ENCODE data around the gene FAM131A.

The FAM131A gene

DNA sequence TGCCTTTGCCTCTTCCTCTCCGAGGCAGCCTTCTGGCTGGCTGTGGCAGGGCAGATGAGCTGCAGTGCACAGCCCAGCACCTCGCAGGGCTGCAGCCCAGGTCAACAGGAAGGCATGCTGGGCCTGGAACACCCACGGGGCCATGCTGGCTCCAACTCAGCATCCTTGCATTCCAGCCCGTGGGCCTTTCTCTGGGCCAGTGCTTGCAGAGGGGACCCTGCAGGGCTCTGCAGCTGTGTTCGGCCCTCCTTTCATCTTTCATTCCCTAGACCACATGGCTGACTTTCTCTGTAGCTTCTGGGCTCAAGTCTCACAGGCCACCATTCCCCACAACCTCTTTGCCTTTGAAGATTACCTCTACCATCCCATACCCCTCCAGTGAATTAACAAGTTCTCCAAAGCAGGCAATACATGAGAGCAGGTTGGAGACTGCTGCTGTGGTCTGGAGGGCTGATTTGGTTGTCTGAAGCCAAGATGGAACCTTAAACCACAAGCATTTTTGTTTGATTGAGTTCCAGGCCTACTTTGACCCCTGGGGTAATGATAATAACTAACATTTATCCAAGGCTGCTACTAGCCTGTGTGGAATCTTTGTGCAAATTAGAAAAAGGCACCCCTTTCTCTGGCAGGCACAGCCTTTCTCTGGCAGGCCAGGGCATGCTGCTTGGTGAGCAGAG lies 5.9 kb downstream of the FAM131A start:
- no peak for DNase-seq

DNA sequence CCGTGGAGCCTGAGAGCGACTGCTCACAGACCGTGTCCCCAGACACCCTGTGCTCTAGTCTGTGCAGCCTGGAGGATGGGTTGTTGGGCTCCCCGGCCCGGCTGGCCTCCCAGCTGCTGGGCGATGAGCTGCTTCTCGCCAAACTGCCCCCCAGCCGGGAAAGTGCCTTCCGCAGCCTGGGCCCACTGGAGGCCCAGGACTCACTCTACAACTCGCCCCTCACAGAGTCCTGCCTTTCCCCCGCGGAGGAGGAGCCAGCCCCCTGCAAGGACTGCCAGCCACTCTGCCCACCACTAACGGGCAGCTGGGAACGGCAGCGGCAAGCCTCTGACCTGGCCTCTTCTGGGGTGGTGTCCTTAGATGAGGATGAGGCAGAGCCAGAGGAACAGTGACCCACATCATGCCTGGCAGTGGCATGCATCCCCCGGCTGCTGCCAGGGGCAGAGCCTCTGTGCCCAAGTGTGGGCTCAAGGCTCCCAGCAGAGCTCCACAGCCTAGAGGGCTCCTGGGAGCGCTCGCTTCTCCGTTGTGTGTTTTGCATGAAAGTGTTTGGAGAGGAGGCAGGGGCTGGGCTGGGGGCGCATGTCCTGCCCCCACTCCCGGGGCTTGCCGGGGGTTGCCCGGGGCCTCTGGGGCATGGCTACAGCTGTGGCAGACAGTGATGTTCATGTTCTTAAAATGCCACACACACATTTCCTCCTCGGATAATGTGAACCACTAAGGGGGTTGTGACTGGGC lies 7.3 kb downstream of the FAM131A start:
- DNase-seq, result no peak

DNA sequence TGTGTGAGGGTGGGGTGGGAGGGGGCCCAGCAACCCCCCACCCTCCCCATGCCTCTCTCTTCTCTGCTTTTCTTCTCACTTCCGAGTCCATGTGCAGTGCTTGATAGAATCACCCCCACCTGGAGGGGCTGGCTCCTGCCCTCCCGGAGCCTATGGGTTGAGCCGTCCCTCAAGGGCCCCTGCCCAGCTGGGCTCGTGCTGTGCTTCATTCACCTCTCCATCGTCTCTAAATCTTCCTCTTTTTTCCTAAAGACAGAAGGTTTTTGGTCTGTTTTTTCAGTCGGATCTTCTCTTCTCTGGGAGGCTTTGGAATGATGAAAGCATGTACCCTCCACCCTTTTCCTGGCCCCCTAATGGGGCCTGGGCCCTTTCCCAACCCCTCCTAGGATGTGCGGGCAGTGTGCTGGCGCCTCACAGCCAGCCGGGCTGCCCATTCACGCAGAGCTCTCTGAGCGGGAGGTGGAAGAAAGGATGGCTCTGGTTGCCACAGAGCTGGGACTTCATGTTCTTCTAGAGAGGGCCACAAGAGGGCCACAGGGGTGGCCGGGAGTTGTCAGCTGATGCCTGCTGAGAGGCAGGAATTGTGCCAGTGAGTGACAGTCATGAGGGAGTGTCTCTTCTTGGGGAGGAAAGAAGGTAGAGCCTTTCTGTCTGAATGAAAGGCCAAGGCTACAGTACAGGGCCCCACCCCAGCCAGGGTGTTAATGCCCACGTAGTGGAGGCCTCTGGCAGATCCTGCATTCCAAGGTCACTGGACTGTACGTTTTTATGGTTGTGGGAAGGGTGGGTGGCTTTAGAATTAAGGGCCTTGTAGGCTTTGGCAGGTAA lies 8.1 kb downstream of the FAM131A start:
- DNase-seq, result peak; percentile 66

GRCh38 chr3:184346480-184347190 lies 9.2 kb downstream of the FAM131A start:
- DNase-seq, result no peak

- DNase-seq, result no peak
These were observed 10.1 kb downstream of the FAM131A start for GRCh38 chr3:184347321-184348056.

DNA sequence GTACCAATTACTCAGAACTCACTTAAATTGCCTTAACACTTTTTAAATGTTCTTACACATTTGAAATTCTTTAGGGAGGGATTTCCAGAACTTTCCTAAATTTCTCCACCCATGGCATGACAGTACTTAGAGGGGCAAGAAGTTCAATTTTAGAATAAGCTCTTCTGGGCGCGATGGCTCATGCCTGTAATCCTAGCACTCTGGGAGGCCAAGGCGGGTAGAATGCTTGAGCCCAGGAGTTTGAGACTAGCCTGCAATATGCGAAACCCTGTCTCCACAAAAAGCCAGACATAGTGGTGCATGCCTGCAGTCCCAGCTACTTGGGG lies 10.6 kb downstream of the FAM131A start:
- DNase-seq, result no peak

DNA sequence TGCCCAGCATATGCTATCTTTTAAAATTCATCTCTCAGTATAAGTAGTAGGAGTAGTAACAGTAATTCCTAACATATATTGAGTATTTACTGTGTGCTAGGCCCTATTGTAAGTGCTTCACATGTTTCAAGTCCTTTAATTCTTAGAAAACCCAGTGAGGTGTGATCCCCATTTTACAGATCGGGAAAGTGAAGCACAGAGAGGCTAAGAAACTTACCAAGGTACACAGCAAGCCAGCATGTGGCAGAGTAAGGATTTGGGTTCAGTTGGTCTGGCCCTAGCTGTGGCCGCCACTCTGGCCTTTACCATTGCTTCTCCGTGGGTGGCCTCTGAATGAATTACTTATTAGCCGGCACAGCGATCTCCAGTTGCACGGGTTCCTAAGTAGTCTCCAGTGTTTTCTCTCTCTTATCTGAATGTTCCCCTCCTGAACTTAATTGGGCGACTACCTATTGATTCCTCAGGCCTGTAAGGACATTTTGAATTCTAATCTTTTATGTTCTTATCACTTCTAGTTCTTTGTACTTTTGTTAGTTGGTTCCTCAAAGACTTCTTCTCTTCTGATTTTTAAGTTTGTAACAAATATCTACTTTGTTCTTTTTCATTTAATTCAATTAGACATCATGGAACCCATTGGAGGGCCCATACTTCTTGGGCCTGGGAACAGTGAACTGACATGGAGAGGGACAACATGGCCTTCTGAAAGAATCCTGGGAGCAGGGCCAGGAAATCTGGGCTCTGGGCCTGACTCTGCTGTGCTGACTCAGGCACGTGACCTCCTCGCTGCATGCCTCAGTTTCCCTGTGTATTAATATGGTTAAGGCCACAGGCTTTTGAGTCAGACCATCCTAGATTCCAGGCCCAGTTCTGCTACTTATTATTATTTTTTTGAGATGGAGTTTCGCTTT lies 12.4 kb downstream of the FAM131A start:
- no peak for DNase-seq

DNA sequence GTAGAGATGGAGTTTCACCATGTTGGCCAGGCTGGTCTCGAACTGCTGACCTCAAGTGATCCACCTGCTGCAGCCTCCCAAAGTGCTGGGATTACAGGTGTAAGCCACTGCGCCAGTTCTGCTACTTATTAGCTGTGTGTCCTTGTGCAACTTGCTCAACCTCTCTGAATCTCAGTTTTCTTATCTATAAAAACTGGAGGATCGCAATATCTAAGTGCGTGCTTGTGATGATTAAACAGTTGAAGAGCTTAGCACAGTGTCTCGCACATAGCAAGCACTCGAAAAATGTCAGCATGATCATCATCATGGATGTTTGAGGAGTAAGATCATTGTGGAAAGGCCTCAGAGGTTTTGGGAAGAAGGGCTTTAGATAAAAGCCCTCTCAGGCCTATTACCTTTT lies 13.2 kb downstream of the FAM131A start:
- no peak for DNase-seq

- no peak for DNase-seq
These were observed 14.2 kb downstream of the FAM131A start for GRCh38 chr3:184351511-184352148.

DNA sequence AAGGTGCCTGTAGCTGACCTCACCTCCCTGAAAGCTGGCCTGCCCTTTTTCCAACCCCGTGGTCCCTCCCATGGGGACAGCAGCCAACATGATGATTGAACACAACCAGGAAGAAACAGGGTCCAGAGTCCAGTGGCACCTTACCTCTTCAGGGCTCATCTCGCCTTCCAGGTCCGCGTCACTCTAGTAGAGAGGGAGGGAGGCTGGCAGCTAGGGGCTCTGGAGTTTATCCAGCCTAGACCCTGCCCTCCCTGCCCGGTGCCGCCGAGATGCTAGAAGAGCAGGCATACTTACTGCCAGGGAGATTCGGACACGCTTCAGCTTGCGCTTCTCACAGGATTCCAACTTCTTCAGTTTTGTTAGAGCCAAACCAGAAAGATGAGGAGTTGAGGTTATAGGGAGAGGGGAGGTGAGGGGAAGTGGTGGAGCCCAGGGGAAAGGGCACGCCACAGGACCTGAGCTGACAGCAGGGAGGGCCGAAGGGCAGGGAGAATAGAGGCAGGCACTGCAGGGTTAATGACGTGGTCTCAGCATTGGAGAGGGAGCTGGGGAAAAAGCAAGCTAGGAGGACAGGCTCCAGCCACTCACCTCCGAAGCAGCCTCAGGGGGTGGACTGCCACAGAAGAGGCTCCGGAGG lies 14.9 kb downstream of the FAM131A start:
- DNase-seq, result no peak

- DNase-seq, result no peak
These were observed 15.6 kb downstream of the FAM131A start for GRCh38 chr3:184352897-184353545.

- DNase-seq, result no peak
These were observed 16.1 kb downstream of the FAM131A start for GRCh38 chr3:184353546-184353941.

DNA sequence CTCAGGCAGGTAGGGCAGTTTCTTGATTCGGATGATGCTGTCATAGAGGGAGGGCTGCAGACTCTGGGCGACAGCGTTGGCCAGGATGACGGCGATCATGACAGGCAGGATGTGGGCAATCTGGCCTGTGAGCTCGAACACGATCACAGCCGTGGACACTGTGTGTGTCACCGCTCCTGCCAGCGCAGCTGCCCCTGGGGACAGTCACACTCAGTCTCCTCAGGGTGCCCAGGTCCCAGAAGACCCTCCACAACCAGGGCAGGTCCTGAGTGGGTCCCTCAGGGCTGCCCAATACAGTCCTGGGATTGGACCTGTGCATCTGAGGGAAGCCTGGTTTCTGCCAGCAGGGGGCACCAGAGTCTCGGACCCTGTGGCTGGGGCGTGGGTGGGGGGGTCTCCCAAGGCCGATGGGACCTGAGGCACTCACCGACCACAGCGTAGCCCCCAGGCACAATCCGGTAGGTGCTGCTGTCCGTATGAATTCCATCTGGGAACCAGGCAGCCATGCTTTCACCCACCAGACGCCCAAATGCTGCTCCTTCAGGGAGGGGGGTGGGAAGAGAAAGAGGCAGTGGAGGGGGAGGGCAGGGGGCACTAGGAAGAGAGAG lies 16.8 kb downstream of the FAM131A start:
- no peak for DNase-seq

DNA sequence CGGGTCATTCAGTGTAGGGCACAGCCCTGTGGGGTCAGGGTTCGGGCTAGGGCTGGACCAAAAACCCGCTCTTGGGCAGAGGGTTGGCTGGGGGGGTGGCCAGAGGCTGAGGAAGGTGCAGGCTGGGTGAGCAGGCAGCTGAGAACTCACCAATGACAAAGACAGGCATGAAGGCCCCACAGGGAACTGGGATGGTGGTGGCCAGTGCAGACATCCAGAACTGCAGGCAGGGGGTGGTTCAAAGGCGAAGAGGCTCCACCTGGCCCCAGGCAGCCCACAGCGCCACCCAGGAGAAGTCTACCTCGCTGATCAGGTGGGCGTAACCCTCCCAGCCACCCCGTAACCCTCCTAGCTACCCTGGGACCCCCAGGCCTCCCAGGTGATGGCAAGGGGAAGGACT lies 17.4 kb downstream of the FAM131A start:
- no peak for DNase-seq

DNA sequence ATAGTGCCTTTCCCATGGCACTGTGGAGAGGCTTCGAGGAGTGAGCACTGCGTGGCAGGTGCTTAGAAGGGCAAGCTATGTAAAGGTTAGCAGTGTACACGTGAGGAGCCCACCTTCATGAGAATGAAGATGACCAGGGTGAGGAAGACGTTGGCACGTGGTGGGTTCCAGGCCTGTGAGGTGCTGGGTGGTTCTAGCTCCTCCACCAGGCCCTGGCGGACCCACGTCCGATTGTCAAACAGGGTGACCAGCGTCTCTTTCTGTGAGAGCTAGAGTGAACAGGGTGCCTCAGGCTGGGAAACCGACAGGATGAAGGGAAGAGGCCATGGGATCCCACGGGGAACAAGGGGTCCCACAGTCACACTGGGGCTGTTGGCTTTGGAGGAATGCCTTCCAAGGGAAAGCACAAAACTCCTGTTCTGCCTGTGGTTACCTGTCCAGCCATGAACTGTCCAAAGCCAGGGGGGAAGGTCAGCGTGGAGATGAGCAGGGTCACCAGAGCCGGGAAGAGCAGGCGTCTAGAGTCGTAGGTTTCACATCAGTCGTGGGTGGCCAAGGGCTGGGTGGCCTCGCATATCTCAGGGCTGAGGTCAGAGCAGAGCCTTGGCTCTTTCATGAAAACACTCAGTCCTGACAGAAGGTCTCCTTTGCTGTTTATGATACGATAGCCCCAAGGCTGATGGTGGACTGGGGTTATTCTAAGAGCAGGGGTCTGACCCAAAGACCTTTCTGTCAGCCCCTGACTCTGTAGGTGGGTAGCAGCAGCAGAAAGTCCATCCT lies 18.1 kb downstream of the FAM131A start:
- peak; percentile 42 for DNase-seq

- DNase-seq, result no peak
These were observed 20.1 kb downstream of the FAM131A start for GRCh38 chr3:184357248-184358123.

DNA sequence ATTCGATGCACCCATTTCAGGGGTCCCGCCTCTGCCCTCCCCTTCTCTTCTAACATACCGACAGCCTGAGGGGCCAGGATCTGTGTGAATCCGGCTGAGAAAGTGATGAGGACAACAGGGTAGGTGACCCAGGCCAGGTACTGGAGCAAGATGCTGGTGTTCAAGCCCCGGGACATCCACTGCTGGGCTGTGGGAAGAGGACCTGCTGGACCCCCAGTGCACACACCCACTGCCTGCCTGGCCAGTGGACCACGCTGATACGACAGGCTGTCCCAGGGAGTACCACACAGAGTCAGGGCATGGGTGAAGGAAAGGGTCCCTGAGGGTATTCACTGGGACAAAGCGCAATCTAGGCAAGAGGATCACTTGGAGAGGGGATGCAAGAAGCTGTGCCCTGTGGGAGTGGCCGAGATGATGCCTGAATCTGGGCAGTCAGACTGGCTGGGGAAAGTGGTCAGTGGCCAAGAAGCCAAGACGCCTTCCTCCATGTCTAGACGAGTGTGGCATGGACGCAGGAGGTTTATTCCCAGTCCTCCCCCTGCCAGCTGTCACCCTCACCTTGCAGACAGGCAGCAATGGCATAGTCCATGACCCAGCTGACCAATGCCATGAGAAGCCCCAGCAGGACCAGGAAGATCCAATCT lies 20.8 kb downstream of the FAM131A start:
- DNase-seq, result no peak

All from EL (cell line).